Measurements from ENCODE around the gene SRRT. TPM values are rescaled to one million over a fixed set of nuclear protein-coding genes. Genes with fewer than 3 reads are reported as not detected.

SRRT gene
- total RNA-seq, 2 donors from 2014 or later, result 109 TPM

GRCh38 chr7:100886142-100886935 is 11.4 kb downstream of the SRRT start:
- Histone ChIP-seq H3K9me3 (no peaks in the 10 kb centered on the region), H3K36me3 (peaks cover 66% of the 10 kb centered on the region), H3K27ac (no peak overlapping the region), H3K27me3 (replicated peaks; ENCODE audit: insufficient read depth) (no peaks in the 10 kb centered on the region), H3K4me3 (no peak overlapping the region), H3K4me1 (ENCODE audit: control insufficient read depth in 1 of 2, low read depth in 2 of 2) (peaks cover 9 to 33% of the 10 kb centered on the region in 2 donors)
- no peak for TF ChIP-seq CTCF (IDR thresholded peaks at IDR 0.05)
- no peak for DNase-seq (ENCODE audit: low spot score)
- no peak for ATAC-seq (ENCODE audit: insufficient number of reproducible peaks, low FRiP score, low read depth)

- ATAC-seq (ENCODE audit: insufficient number of reproducible peaks, low FRiP score, low read depth), result no peak
- Histone ChIP-seq H3K27me3 (replicated peaks; ENCODE audit: insufficient read depth) (no peaks in the 10 kb centered on the region), H3K4me3 (no peak overlapping the region), H3K36me3 (peaks cover 60% of the 10 kb centered on the region), H3K4me1 (ENCODE audit: control insufficient read depth in 1 of 2, low read depth in 2 of 2) (peaks cover 9 to 33% of the 10 kb centered on the region in 2 donors), H3K9me3 (no peaks in the 10 kb centered on the region), H3K27ac (no peak overlapping the region)
- DNase-seq (ENCODE audit: low spot score), result no peak
- TF ChIP-seq CTCF (IDR thresholded peaks at IDR 0.05), result no peak
These were observed 12.1 kb downstream of the SRRT start for GRCh38 chr7:100886936-100887515.

DNA sequence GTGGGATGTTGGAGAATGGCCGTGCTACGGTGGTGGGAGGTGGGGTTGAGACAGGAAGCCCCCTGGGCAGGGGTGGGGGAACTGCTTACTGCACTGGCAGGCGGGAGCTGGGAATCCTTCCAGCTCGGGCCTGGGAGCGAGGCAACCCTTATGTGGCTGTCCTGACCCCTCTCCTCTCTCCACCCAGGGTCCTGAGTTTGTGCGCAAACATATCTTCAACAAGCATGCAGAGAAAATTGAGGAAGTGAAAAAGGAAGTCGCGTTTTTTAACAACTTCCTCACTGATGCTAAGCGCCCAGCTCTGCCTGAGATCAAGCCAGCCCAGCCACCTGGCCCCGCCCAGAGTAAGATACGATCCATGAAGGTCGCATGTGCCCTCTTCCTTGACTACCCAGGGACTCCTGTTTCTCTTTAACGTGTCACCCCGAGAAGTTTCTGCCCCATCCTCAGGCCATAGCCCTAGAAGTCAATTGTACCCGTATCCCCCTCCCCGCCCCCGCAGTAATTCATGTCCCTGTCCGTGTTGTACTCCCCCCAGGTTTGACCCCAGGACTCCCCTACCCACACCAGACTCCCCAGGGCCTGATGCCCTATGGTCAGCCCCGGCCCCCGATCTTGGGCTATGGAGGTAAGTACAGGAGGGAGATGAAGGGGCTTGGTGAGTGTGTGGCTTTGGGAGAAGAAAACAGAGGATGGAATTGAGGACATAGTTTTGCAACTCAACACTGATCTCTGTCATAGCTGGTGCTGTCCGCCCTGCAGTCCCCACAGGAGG is 12.8 kb downstream of the SRRT start:
- DNase-seq (ENCODE audit: low spot score), result no peak
- peaks cover 55% of the 10 kb centered on the region for H3K36me3 ChIP-seq
- no peak for ATAC-seq (ENCODE audit: insufficient number of reproducible peaks, low FRiP score, low read depth)
- H3K4me1 ChIP-seq (ENCODE audit: control insufficient read depth in 1 of 2, low read depth in 2 of 2), result peaks cover 9 to 33% of the 10 kb centered on the region in 2 donors
- TF ChIP-seq CTCF (IDR thresholded peaks at IDR 0.05), result no peak
- no peaks in the 10 kb centered on the region for H3K9me3 ChIP-seq
- H3K4me3 ChIP-seq, result no peak overlapping the region
- no peak overlapping the region for H3K27ac ChIP-seq
- no peaks in the 10 kb centered on the region for H3K27me3 ChIP-seq (replicated peaks; ENCODE audit: insufficient read depth)

GRCh38 chr7:100888291-100888987 is 13.5 kb downstream of the SRRT start:
- Histone ChIP-seq H3K4me3 (peak overlapping the region; percentile 94), H3K36me3 (peaks cover 48% of the 10 kb centered on the region), H3K9me3 (no peaks in the 10 kb centered on the region), H3K4me1 (ENCODE audit: control insufficient read depth in 1 of 2, low read depth in 2 of 2) (peaks cover 9 to 33% of the 10 kb centered on the region in 2 donors), H3K27ac (peak overlapping the region in 1 of 2 donors; percentile 64), H3K27me3 (replicated peaks; ENCODE audit: insufficient read depth) (no peaks in the 10 kb centered on the region)
- no peak for TF ChIP-seq CTCF (IDR thresholded peaks at IDR 0.05)
- ATAC-seq (ENCODE audit: insufficient number of reproducible peaks, low FRiP score, low read depth), result no peak
- no peak for DNase-seq (ENCODE audit: low spot score)
